CD4-positive, alpha-beta T cell treated with Interleukin-15 for 1 hour (primary cell): ENCODE measurements around the gene FRMD1.

Experiments used
- DNase-seq: peaks from one replicate; pipeline ENCODE4 v3.0.0-alpha.2; 2020

FRMD1 gene

GRCh38 chr6:168039849-168040248, 39.2 kb downstream of the FRMD1 start:
- DNase-seq: no peak

- DNase-seq: no peak
These were observed 39.7 kb downstream of the FRMD1 start for GRCh38 chr6:168039301-168039700.

GRCh38 chr6:168038576-168039140, 40.4 kb downstream of the FRMD1 start:
- no peak for DNase-seq

- DNase-seq: no peak
These were observed 41.2 kb downstream of the FRMD1 start for GRCh38 chr6:168037856-168038255.

GRCh38 chr6:168037242-168037641, 41.8 kb downstream of the FRMD1 start:
- DNase-seq: no peak

GRCh38 chr6:168035661-168036545, 43.1 kb downstream of the FRMD1 start:
- DNase-seq: no peak

- no peak for DNase-seq
These were observed 43.8 kb downstream of the FRMD1 start for GRCh38 chr6:168035098-168035660.

DNA sequence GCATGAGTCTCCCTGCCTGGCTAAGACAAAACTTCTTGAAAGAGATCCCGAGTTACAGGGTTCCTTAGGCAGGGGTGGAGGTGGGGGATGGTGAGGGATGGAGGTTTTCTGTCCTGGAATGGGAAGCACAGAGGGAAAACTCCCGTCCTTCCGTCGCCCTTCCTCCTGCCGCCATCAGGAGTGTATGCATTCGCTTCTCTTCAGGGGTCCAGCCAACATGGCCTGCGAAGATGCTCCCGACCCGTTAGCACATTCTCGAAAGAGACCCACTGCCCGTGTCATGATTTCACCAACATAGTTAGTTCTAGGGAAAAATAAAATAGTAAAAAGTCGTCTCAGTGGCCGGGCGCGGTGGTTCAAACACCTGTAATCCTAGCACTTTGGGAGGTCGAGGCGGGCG, 44.5 kb downstream of the FRMD1 start:
- no peak for DNase-seq

DNA sequence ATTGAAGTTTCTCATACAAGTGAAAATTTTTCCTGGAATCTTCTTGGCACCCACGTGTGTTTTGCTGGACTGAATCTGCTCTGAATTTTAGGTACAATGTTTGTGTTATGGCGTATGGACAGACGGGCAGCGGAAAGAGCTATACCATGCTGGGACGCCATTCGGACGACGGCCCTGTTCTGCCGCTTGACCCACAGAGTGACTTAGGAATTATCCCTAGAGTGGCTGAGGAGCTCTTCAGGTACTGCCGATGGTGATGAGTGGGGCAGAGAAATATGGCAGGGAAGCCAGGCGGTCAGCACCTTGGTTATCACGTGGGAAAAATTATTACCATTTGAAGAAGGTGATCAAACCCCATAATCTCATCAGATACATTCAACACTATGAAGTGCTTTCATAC, 45.2 kb downstream of the FRMD1 start:
- no peak for DNase-seq

- no peak for DNase-seq
These were observed 46.8 kb downstream of the FRMD1 start for GRCh38 chr6:168032005-168032760.

GRCh38 chr6:168031411-168031971, 47.5 kb downstream of the FRMD1 start:
- DNase-seq: no peak

- no peak for DNase-seq
These were observed 48.1 kb downstream of the FRMD1 start for GRCh38 chr6:168030908-168031307.

- no peak for DNase-seq
These were observed 48.7 kb downstream of the FRMD1 start for GRCh38 chr6:168030218-168030746.

DNA sequence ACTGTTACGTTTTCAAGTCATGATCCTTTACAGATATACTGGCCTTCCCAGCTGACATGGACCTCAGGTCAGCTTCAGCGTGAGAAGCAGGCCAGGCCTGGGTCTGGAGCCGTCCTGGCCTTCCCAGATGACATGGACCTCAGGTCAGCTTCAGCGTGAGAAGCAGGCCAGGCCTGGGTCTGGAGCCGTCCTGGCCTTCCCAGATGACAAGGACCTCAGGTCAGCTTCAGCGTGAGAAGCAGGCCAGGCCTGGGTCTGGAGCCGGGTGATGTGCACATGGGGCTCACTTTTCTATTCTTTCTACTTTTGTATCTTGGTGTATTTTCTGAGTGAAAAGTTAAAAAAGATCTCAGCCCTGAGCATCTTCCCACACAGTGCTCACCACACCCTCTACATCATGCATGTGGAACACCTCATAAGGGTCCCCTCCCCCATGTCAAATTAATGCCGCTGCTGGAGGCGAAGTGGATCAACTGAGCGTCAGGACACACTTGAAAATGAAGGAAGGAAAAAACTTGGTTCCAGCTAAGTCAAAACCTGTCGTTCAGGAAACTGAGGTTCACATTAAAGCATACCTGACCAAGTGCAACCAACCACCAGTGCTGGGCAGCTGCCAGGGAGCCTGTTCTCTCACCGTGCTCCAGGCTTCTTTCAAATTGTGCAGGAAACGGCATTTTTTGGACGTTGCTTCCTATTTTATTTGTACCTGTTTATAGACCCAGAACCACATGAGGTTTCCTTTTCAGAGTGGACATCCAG, 49.4 kb downstream of the FRMD1 start:
- DNase-seq: no peak

- DNase-seq: no peak
These were observed 50.8 kb downstream of the FRMD1 start for GRCh38 chr6:168028181-168028580.

DNA sequence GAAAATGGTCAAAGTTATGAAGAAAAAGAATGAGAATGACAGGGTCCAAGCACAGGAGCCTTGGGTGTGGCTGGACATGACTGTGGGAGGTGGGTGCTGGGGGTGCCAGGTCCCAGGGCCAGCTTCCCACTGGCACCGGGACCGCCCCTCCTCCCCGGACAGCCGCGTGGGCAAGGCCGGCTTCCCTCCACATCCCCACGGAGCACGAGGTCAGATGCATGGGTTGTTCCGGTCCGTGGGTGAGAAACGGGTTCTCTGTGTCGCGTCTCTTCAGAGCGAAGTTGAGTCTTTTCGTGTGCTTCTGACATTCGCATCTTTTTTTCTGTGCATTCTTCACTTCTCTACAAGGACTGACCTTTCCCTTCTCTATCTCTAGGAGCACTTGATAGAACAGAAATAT, 51.5 kb downstream of the FRMD1 start:
- DNase-seq: no peak

GRCh38 chr6:168026925-168027324, 52.1 kb downstream of the FRMD1 start:
- DNase-seq: no peak

DNA sequence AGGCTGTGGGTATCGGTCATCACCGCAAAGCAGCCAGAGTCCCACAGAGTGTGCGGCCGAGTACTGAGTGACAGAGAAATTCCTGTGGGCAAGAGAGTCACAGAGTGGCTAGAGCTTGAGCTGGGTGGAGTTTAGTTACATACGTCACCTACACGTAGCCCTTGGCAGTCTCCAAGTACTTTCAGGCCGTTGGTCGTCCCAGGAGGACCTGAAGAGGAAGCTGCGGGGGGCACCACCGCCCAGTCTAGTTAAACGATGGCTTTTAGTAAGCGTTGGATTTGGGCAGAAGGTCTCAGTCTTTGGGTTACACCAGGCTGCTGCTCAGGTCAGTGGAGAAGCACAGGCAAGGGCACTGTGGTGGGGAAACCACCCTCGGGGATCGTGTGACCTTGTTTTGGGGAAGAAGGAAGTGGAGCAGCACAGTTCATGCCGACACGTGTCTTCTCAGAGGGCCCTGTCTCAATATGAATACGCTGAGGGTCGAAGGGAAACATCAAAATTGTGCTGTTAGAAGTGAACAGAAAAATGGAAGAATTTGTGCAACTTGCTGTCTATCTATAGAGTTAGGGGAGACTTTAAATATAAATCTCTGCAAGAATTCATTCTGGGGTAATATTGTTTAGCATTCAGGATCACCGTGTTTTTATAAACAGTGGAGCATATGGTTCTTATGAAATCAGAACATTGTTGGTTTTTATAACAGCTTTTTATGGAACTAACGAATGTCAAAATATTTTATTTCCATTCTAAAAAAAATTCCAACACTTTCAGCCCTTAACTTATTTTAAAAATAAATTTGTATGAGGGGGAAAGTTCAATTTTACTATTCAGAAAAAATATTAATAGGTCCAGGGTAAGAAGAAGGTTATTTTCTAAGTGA, 52.9 kb downstream of the FRMD1 start:
- no peak for DNase-seq

- no peak for DNase-seq
These were observed 54.0 kb downstream of the FRMD1 start for GRCh38 chr6:168024951-168025510.

DNA sequence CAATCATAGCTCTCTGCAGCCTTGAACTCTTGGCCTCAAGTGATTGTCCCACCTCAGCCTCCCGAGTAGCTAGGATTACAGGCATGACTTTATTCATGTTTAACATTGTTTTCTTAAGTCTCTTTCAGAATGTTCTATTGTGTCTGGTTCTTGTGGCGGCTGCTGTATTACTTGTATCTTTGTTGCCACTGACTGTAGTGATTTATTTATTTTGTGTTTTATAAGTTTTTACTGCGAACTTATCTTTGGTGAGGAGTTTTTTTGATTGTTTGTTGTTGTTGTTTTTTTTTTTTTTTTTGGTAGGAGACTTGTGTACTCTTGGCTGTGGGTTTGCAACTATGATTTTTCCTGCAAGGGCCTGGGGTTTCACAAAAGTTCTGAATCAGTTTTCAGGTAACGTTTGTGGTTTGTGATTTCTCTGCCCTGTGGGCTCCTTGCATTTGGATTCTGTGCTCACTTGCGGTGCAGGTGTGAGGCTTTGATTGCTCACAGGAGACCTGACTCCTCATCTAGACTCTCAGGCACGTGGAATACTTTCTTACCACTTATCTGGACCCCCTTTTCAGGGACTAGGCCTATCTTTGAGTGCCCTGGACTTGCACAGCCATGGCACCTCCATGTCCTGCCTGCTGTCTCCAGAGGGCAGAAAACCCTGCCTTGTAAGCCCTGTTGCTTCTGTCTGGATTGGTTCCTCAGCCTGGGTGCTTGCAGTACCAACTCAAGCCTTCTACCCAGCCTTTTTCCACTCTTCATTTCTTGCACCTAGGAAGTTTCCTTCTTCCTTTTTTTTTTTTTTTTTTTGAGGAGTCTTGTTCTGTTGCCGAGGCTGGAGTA, 56.3 kb downstream of the FRMD1 start:
- no peak for DNase-seq
